GM21529 (cell line): Measurements from ENCODE around the gene NAALADL2.
"Not testable (repeated sequence)": the region's sequence is repeated elsewhere in the genome, so short reads cannot be mapped to it uniquely, and the experiment has no call there.

Source experiments
- ATAC-seq: cut with Tn5 transposase; IDR thresholded peaks from one replicate; pipeline ENCODE4 v1.9.1; 2021; ENCODE audit not compliant: unreplicated experiment

The NAALADL2 gene

DNA sequence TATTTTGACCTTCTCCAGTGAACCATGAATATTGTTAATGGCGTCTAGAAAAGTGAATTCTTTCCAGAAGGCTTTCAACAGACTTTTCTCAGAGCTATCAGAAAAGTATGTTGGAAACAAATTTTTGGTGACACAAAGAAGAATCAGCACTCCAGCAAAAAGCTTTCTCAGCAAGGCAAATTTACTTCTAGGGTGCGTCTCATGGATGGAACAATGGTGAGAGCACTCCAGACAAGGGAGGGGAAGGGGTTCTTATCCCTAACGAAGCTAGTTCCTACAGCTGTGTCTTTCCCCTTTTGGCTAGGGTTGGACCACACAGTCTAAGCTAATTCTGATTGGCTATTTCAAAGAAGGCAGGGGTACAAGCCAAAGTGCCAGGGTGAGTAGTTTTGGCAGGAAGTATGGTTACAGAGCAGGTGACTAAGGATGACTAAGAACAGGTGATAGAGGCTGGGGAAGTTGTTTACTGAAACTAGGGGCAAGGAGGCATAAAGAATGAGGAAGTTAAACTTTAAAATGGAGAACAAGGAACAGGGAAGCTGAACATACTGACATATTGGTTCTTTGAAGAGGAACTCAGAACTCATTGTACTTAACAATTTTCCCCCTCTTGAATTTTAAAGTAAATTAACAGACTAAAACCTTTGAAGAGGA is 959.8 kb downstream of the NAALADL2 start:
- ATAC-seq: no peak

GRCh38 chr3:175822766-175823491 is 963.8 kb downstream of the NAALADL2 start:
- ATAC-seq: not testable (repeated sequence)

DNA sequence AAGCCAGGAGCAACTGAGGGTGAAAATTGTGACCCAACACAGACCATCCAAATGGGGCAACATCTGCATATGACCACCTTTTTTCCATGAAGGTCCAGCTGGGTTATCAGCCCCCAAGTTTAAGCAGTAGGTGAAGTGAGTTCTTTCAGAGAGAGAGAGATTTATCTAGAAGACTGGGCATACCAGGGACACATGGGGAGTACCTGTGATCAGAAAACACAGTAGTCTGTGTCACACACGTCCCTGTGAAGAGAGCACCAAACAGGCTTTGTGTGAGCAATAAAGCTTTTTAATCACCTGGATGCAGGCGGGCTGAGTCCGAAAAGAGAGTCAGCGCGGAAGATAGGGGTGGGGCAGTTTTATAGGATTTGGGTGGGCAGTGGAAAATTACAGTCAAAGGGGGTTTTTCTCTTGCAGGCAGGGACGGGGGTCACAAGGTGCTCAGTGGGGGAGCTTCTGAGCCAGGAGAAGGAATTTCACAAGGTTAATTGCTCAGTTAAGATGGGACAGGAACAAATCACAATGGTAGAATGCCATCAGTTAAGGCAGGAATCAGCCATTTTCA is 966.0 kb downstream of the NAALADL2 start:
- not testable (repeated sequence) for ATAC-seq

GRCh38 chr3:175826759-175827158 is 967.6 kb downstream of the NAALADL2 start:
- no peak for ATAC-seq

DNA sequence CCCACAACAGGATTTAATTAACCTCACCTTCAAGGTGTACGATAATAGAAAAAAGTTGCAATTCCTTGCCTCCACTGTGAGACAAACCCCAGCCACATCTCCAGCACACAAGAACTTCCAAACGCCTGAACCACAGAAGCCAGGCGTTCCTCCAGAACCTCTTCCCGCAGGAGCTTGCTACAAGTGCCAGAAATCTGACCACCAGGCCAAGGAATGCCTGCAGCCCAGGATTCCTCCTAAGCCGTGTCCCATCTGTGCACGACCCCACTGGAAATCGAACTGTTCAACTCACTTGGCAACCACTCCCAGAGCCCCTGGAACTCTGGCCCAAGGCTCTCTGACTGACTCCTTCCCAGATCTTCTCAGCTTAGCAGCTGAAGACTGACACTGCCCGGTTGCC is 970.7 kb downstream of the NAALADL2 start:
- ATAC-seq: not testable (repeated sequence)

- ATAC-seq: not testable (repeated sequence)
Observed at GRCh38 chr3:175835763-175836162, 976.6 kb downstream of the NAALADL2 start.

GRCh38 chr3:175836617-175837016 is 977.5 kb downstream of the NAALADL2 start:
- no peak for ATAC-seq

GRCh38 chr3:175837962-175838361 is 978.8 kb downstream of the NAALADL2 start:
- no peak for ATAC-seq

GRCh38 chr3:175839366-175840005 is 980.4 kb downstream of the NAALADL2 start:
- ATAC-seq: no peak

- no peak for ATAC-seq
Observed at GRCh38 chr3:175851541-175851940, 992.4 kb downstream of the NAALADL2 start.

- ATAC-seq: no peak
Observed at GRCh38 chr3:175852560-175852959, 993.4 kb downstream of the NAALADL2 start.

DNA sequence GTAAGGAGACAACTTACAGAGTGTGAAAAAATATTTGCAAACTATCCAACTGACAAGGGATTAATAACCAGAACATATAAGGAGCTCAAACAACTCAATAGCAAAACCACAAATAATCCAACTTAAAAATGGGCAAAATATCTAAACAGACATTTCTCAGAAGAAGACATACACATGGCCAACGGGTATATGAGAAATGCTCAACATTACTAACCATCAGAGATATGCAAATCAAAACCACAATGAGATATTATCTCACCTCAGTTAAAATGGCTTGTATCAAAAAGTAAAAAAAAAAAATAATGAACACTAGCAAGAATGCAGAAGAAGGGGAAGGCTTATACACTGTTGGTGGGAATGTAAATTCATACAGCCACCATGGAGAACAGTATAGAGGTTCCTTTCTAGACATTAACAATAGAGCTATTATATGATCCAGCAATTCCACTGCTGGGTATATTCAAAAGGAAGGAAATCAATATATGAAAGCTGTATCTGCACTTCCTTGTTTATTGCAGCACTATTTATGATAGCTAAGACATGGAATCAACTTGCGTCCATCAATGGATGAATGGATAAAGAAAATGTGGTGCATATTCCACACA is 998.6 kb downstream of the NAALADL2 start:
- ATAC-seq: no peak
